Measurements from ENCODE around the gene CDH13. TPM values are rescaled to one million over a fixed set of nuclear protein-coding genes. Genes with fewer than 3 reads are reported as not detected.
A peak's percentile ranks its signal among the peaks of the same experiment; 100 is the strongest.

The CDH13 gene
- total and polyA plus RNA-seq, 2 donors (not counting 3 experiments of a cell fraction or from before 2014, with no cell fraction given): 96.6 to 124 TPM

- no peak for TF ChIP-seq POLR2A (IDR thresholded peaks at IDR 0.05; ENCODE audit: low read depth, low read length)
- TF ChIP-seq MYC (IDR thresholded peaks at IDR 0.05; ENCODE audit: low read depth, low read length): no peak
- peak; percentile 55 for TF ChIP-seq POLR2AphosphoS5 (IDR thresholded peaks at IDR 0.05; ENCODE audit: insufficient read depth, low read depth, low read length)
- TF ChIP-seq EZH2 (IDR thresholded peaks at IDR 0.05; ENCODE audit: borderline replicate concordance, low read depth, low read length, severe bottlenecking): no peak
- Histone ChIP-seq H3K9me1 (replicated peaks; ENCODE audit: control insufficient read depth, extremely low read depth, insufficient read depth, low read length) (no peaks in the 10 kb centered on the region), H3K27me3 (ENCODE audit: control insufficient read depth in 2 of 2, insufficient read depth in 2 of 2, low read length in 2 of 2) (peaks cover 0 to 2% of the 10 kb centered on the region in 2 experiments), H2AFZ (ENCODE audit: low read depth, low read length) (peak overlapping the region; percentile 90), H3K4me2 (ENCODE audit: insufficient read depth, low read length) (peak overlapping the region; percentile 83), H3K27ac (ENCODE audit: insufficient read depth, low read depth, low read length) (peak overlapping the region; percentile 96), H3K9ac (replicated peaks; ENCODE audit: extremely low read depth, insufficient read depth, low read length) (peak overlapping the region; percentile 90), H3K4me3 (replicated peaks in 1 of 3; ENCODE audit: insufficient read depth in 1 of 3, low read depth in 1 of 3, low read length in 3 of 3) (peak overlapping the region; percentile 52 to 82 (median 66)), H4K20me1 (replicated peaks; ENCODE audit: control insufficient read depth, extremely low read depth, insufficient read depth, low read length) (no peaks in the 10 kb centered on the region), H3K36me3 (ENCODE audit: control insufficient read depth in 2 of 2, extremely low read depth in 1 of 2, insufficient read depth in 2 of 2, low read length in 2 of 2) (no peaks in the 10 kb centered on the region), H3K4me1 (ENCODE audit: control insufficient read depth, extremely low read depth, insufficient read depth, low read length) (peaks cover 50% of the 10 kb centered on the region), H3K79me2 (ENCODE audit: control insufficient read depth, insufficient read depth, low read length) (peaks cover 26% of the 10 kb centered on the region), H3K9me3 (replicated peaks; ENCODE audit: control insufficient read depth, insufficient read depth, low read length) (no peaks in the 10 kb centered on the region)
- FAIRE-seq (no peak), DNase-seq (ENCODE audit: low read depth, low spot score) (peak; percentile 52)
- dilution Hi-C loops (cut with MboI; ENCODE audit: extremely low pct_ligation_motif_present, low sequenced_read_pairs) (no loop called here), intact Hi-C loops (cut with micrococcal nuclease) (loop anchor here (2.0 to 5.0 kb wide), 5 partner anchors 309 to 819 kb away; no protein-coding TSS in a partner anchor)
- BruUV-seq (replicated peaks): no TSS peak
- CTCF ChIA-PET: interaction anchor here (1.0 to 6.4 kb wide), 8 partner anchors 10 to 819 kb away, joined by 3 to 95 read pairs (median 4); no protein-coding TSS in a partner anchor
- POLR2A ChIA-PET: interaction anchor here (0.8 to 1.3 kb wide), 2 partner anchors 12 to 25 kb away, joined by 3 read pairs; no protein-coding TSS in a partner anchor
Observed at GRCh38 chr16:82628088-82628423, 1.3 kb downstream of the CDH13 start.

- ChIA-PET POLR2A (interaction anchor here (0.8 to 1.3 kb wide), 2 partner anchors 11 to 25 kb away, joined by 3 read pairs; no protein-coding TSS in a partner anchor), CTCF (interaction anchor here (0.9 to 6.4 kb wide), 5 partner anchors 9 to 365 kb away, joined by 3 to 95 read pairs (median 5); no protein-coding TSS in a partner anchor)
- DNase-seq (ENCODE audit: low read depth, low spot score) (peak; percentile 53), FAIRE-seq (peak; percentile 66)
- peaks cover 0 to 2% of the 10 kb centered on the region in 2 experiments for H3K27me3 ChIP-seq (ENCODE audit: control insufficient read depth in 2 of 2, insufficient read depth in 2 of 2, low read length in 2 of 2)
- peaks cover 28% of the 10 kb centered on the region for H3K79me2 ChIP-seq (ENCODE audit: control insufficient read depth, insufficient read depth, low read length)
- peak overlapping the region; percentile 96 for H3K27ac ChIP-seq (ENCODE audit: insufficient read depth, low read depth, low read length)
- no peaks in the 10 kb centered on the region for H3K36me3 ChIP-seq (ENCODE audit: control insufficient read depth in 2 of 2, extremely low read depth in 1 of 2, insufficient read depth in 2 of 2, low read length in 2 of 2)
- no peak overlapping the region for H2AFZ ChIP-seq (ENCODE audit: low read depth, low read length)
- peaks cover 52% of the 10 kb centered on the region for H3K4me1 ChIP-seq (ENCODE audit: control insufficient read depth, extremely low read depth, insufficient read depth, low read length)
- intact Hi-C loops (cut with micrococcal nuclease): loop anchor here (1.0 to 5.0 kb wide), 7 partner anchors 10 to 819 kb away; no protein-coding TSS in a partner anchor
- no peaks in the 10 kb centered on the region for H3K9me1 ChIP-seq (replicated peaks; ENCODE audit: control insufficient read depth, extremely low read depth, insufficient read depth, low read length)
- peak overlapping the region; percentile 90 for H3K9ac ChIP-seq (replicated peaks; ENCODE audit: extremely low read depth, insufficient read depth, low read length)
- TF ChIP-seq POLR2AphosphoS5 (IDR thresholded peaks at IDR 0.05; ENCODE audit: insufficient read depth, low read depth, low read length) (peak; percentile 1), POLR2A (IDR thresholded peaks at IDR 0.05; ENCODE audit: low read depth, low read length) (no peak), JUN (IDR thresholded peaks at IDR 0.05; ENCODE audit: borderline replicate concordance, insufficient read depth, insufficient read length, low read depth) (no peak)
- dilution Hi-C loops (cut with MboI; ENCODE audit: extremely low pct_ligation_motif_present, low sequenced_read_pairs): no loop called here
- H4K20me1 ChIP-seq (replicated peaks; ENCODE audit: control insufficient read depth, extremely low read depth, insufficient read depth, low read length): no peaks in the 10 kb centered on the region
- H3K4me2 ChIP-seq (ENCODE audit: insufficient read depth, low read length): peak overlapping the region; percentile 83
- H3K4me3 ChIP-seq (replicated peaks in 1 of 3; ENCODE audit: insufficient read depth in 1 of 3, low read depth in 1 of 3, low read length in 3 of 3): peak overlapping the region in 1 of 3 experiments; percentile 82
- BruUV-seq (replicated peaks): no TSS peak
- H3K9me3 ChIP-seq (replicated peaks; ENCODE audit: control insufficient read depth, insufficient read depth, low read length): no peaks in the 10 kb centered on the region
Observed at GRCh38 chr16:82628711-82629110, 1.9 kb downstream of the CDH13 start.

Measured in endothelial cell of umbilical vein (primary cell).